Measurements from ENCODE around the gene SRP9. TPM values are rescaled to one million over a fixed set of nuclear protein-coding genes. Genes with fewer than 3 reads are reported as not detected.

SRP9 gene
- total and polyA plus RNA-seq, 2 experiments from 2014 or later, result 640 to 728 TPM

DNA sequence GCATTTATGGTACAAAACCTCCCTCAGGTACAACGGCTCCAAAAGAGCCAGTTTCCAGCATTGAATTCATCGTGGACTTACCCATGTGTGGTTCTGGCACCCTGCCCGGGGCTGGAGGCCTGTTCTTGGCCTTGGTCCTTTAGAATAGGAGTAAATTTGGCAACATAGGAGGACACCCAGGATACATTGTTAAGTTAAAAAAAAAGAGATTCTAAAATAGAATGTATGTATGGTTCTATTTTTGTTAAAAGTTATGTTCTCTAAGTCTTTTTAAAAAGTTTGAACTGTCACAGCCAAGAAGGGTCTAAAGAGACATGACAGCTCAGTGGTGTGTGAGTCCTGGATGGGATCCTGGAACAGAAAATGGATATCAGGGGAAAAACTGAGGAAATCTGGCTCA is 58.2 kb downstream of the SRP9 start:
- H3K36me3 Mint-ChIP-seq (ENCODE audit: low read depth), result peaks cover 53% of the 10 kb centered on the region
- Histone ChIP-seq H3K9me2 (ENCODE audit: insufficient read depth) (no peaks in the 10 kb centered on the region), H3K4me1 (ENCODE audit: insufficient read depth) (no peaks in the 10 kb centered on the region), H3K27ac (ENCODE audit: low read depth) (no peak overlapping the region), H3K79me2 (replicated peaks; ENCODE audit: insufficient read depth) (no peaks in the 10 kb centered on the region), H3K4me2 (no peak overlapping the region), H4K20me1 (replicated peaks; ENCODE audit: insufficient read depth) (peaks cover 10% of the 10 kb centered on the region; the same call in 1 of the 2 replicates), H3F3A (replicated peaks; ENCODE audit: low read depth) (peaks cover 4% of the 10 kb centered on the region; the same call in 1 of the 2 replicates), H3K4me3 (no peak overlapping the region), H3K27me3 (ENCODE audit: insufficient read depth) (no peaks in the 10 kb centered on the region), H3K36me3 (ENCODE audit: insufficient read depth) (peaks cover 20% of the 10 kb centered on the region), H2AFZ (no peak overlapping the region)
- H3K4me1 Mint-ChIP-seq, result no peaks in the 10 kb centered on the region
- ATAC-seq (no peak), DNase-seq (ENCODE audit: low spot score) (no peak)
- no peaks in the 10 kb centered on the region; the same call in 1 of the 3 replicates for H3K9me3 Mint-ChIP-seq
- H3K27ac Mint-ChIP-seq, result no peak overlapping the region
- TF ChIP-seq JUNB (IDR thresholded peaks at IDR 0.05; ENCODE audit: unreplicated experiment) (no peak), CREB1 (CRISPR knock-in tag; IDR thresholded peaks at IDR 0.05; ENCODE audit: low read depth) (no peak), NANOG (IDR thresholded peaks at IDR 0.05; ENCODE audit: borderline replicate concordance) (no peak), EZH2phosphoT487 (IDR thresholded peaks at IDR 0.05; ENCODE audit: unreplicated experiment) (no peak), EZH2 (IDR thresholded peaks at IDR 0.05; ENCODE audit: low read depth, unreplicated experiment) (no peak), ZNF331 (CRISPR knock-in tag; IDR thresholded peaks at IDR 0.05; ENCODE audit: low read depth) (no peak), STAT1 (IDR thresholded peaks at IDR 0.05; ENCODE audit: unreplicated experiment) (no peak), POLR2AphosphoS5 (IDR thresholded peaks at IDR 0.05; ENCODE audit: low read depth) (no peak), ZNF114 (CRISPR knock-in tag; IDR thresholded peaks at IDR 0.05) (no peak)
- TF ChIP-seq, protein P1, sequence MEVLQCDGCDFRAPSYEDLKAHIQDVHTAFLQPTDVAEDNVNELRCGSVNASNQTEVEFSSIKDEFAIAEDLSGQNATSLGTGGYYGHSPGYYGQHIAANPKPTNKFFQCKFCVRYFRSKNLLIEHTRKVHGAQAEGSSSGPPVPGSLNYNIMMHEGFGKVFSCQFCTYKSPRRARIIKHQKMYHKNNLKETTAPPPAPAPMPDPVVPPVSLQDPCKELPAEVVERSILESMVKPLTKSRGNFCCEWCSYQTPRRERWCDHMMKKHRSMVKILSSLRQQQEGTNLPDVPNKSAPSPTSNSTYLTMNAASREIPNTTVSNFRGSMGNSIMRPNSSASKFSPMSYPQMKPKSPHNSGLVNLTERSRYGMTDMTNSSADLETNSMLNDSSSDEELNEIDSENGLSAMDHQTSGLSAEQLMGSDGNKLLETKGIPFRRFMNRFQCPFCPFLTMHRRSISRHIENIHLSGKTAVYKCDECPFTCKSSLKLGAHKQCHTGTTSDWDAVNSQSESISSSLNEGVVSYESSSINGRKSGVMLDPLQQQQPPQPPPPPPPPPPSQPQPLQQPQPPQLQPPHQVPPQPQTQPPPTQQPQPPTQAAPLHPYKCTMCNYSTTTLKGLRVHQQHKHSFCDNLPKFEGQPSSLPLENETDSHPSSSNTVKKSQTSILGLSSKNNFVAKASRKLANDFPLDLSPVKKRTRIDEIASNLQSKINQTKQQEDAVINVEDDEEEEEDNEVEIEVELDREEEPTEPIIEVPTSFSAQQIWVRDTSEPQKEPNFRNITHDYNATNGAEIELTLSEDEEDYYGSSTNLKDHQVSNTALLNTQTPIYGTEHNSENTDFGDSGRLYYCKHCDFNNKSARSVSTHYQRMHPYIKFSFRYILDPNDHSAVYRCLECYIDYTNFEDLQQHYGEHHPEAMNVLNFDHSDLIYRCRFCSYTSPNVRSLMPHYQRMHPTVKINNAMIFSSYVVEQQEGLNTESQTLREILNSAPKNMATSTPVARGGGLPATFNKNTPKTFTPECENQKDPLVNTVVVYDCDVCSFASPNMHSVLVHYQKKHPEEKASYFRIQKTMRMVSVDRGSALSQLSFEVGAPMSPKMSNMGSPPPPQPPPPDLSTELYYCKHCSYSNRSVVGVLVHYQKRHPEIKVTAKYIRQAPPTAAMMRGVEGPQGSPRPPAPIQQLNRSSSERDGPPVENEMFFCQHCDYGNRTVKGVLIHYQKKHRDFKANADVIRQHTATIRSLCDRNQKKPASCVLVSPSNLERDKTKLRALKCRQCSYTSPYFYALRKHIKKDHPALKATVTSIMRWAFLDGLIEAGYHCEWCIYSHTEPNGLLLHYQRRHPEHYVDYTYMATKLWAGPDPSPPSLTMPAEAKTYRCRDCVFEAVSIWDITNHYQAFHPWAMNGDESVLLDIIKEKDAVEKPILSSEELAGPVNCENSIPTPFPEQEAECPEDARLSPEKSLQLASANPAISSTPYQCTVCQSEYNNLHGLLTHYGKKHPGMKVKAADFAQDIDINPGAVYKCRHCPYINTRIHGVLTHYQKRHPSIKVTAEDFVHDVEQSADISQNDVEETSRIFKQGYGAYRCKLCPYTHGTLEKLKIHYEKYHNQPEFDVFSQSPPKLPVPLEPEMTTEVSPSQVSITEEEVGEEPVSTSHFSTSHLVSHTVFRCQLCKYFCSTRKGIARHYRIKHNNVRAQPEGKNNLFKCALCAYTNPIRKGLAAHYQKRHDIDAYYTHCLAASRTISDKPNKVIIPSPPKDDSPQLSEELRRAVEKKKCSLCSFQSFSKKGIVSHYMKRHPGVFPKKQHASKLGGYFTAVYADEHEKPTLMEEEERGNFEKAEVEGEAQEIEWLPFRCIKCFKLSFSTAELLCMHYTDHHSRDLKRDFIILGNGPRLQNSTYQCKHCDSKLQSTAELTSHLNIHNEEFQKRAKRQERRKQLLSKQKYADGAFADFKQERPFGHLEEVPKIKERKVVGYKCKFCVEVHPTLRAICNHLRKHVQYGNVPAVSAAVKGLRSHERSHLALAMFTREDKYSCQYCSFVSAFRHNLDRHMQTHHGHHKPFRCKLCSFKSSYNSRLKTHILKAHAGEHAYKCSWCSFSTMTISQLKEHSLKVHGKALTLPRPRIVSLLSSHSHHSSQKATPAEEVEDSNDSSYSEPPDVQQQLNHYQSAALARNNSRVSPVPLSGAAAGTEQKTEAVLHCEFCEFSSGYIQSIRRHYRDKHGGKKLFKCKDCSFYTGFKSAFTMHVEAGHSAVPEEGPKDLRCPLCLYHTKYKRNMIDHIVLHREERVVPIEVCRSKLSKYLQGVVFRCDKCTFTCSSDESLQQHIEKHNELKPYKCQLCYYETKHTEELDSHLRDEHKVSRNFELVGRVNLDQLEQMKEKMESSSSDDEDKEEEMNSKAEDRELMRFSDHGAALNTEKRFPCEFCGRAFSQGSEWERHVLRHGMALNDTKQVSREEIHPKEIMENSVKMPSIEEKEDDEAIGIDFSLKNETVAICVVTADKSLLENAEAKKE (CRISPR knock-in tag; IDR thresholded peaks at IDR 0.05), result no peak
- TF ChIP-seq, protein P2, sequence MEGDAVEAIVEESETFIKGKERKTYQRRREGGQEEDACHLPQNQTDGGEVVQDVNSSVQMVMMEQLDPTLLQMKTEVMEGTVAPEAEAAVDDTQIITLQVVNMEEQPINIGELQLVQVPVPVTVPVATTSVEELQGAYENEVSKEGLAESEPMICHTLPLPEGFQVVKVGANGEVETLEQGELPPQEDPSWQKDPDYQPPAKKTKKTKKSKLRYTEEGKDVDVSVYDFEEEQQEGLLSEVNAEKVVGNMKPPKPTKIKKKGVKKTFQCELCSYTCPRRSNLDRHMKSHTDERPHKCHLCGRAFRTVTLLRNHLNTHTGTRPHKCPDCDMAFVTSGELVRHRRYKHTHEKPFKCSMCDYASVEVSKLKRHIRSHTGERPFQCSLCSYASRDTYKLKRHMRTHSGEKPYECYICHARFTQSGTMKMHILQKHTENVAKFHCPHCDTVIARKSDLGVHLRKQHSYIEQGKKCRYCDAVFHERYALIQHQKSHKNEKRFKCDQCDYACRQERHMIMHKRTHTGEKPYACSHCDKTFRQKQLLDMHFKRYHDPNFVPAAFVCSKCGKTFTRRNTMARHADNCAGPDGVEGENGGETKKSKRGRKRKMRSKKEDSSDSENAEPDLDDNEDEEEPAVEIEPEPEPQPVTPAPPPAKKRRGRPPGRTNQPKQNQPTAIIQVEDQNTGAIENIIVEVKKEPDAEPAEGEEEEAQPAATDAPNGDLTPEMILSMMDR (conservative IDR thresholded peaks at IDR 0.05; ENCODE audit: low read depth in 2 of 2), result no peak
- TF ChIP-seq, protein P3, sequence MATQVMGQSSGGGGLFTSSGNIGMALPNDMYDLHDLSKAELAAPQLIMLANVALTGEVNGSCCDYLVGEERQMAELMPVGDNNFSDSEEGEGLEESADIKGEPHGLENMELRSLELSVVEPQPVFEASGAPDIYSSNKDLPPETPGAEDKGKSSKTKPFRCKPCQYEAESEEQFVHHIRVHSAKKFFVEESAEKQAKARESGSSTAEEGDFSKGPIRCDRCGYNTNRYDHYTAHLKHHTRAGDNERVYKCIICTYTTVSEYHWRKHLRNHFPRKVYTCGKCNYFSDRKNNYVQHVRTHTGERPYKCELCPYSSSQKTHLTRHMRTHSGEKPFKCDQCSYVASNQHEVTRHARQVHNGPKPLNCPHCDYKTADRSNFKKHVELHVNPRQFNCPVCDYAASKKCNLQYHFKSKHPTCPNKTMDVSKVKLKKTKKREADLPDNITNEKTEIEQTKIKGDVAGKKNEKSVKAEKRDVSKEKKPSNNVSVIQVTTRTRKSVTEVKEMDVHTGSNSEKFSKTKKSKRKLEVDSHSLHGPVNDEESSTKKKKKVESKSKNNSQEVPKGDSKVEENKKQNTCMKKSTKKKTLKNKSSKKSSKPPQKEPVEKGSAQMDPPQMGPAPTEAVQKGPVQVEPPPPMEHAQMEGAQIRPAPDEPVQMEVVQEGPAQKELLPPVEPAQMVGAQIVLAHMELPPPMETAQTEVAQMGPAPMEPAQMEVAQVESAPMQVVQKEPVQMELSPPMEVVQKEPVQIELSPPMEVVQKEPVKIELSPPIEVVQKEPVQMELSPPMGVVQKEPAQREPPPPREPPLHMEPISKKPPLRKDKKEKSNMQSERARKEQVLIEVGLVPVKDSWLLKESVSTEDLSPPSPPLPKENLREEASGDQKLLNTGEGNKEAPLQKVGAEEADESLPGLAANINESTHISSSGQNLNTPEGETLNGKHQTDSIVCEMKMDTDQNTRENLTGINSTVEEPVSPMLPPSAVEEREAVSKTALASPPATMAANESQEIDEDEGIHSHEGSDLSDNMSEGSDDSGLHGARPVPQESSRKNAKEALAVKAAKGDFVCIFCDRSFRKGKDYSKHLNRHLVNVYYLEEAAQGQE (IDR thresholded peaks at IDR 0.05; ENCODE audit: unreplicated experiment), result no peak
- TF ChIP-seq, protein P4, sequence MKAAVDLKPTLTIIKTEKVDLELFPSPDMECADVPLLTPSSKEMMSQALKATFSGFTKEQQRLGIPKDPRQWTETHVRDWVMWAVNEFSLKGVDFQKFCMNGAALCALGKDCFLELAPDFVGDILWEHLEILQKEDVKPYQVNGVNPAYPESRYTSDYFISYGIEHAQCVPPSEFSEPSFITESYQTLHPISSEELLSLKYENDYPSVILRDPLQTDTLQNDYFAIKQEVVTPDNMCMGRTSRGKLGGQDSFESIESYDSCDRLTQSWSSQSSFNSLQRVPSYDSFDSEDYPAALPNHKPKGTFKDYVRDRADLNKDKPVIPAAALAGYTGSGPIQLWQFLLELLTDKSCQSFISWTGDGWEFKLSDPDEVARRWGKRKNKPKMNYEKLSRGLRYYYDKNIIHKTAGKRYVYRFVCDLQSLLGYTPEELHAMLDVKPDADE (IDR thresholded peaks at IDR 0.05), result no peak
- no peak overlapping the region for H3K4me3 Mint-ChIP-seq
- H3K27me3 Mint-ChIP-seq (ENCODE audit: insufficient read depth, low read depth, poor library complexity), result peaks cover 12% of the 10 kb centered on the region

Measured in GM23338 (cell line).